SK-N-SH (cell line): Measurements from ENCODE around the gene DAPK3. TPM values are rescaled to one million over a fixed set of nuclear protein-coding genes. Genes with fewer than 3 reads are reported as not detected.

ENCODE experiments used
- CTCF ChIA-PET: fragments of 300-600, 350-600 bp; formaldehyde crosslinking; extraction: SDS; loops from one replicate; lab custom pipeline; 2021; lab: Yijun Ruan, JAX
- POLR2A ChIA-PET: fragments of 350-600 bp; sonication (Branson Sonifier 250); formaldehyde crosslinking; extraction: SDS; loops from one replicate; lab custom pipeline; 2020; ENCODE audit warnings: antibody characterized with exemption, inconsistent platforms; lab: Yijun Ruan, JAX
- DNase-seq: peaks from one replicate; pipeline ENCODE4 v3.0.0; 2012
- H2AFZ ChIP-seq: fragments of 200-600 bp; sonication (generic); 2 replicates; pipeline ENCODE4 v1.8.1; 2016; ENCODE audit warnings: antibody characterized with exemption, mild to moderate bottlenecking, low read depth
- H3F3A ChIP-seq: fragments of 200-600 bp; sonication (generic); replicated peaks from 2 replicates; pipeline ENCODE3; 2016; ENCODE audit warnings: antibody characterized with exemption, mild to moderate bottlenecking; ENCODE audit not compliant: insufficient read depth
- H3K27ac ChIP-seq, 2 experiments: fragments of 200-500 bp in 1 of 2; fragments of 200-600 bp in 1 of 2; sonication (Bioruptor generic) in 1 of 2; sonication (generic), shearing (Covaris generic) in 1 of 2; 2 replicates each; pipeline versions ENCODE4 v1.5.1 to v1.6.1; 2014 to 2016; ENCODE audit warnings: low read depth in 2 of 2, inconsistent platforms in 1 of 2, low read length in 1 of 2, mild to moderate bottlenecking in 1 of 2, mixed read lengths in 1 of 2
- H3K27me3 ChIP-seq: fragments of 200-600 bp; sonication (generic), shearing (Covaris generic); 2 replicates; pipeline ENCODE4 v1.6.1; 2016; ENCODE audit warnings: mixed run types; ENCODE audit not compliant: insufficient read depth
- H3K36me3 ChIP-seq, 2 experiments: fragments of 200-500 bp in 1 of 2; fragments of 200-600 bp in 1 of 2; sonication (Bioruptor generic) in 1 of 2; sonication (generic) in 1 of 2; replicated peaks in 1 of 2; 2 replicates each; pipeline versions ENCODE3 to v1.5.1; 2014 to 2016; ENCODE audit warnings: low read length in 1 of 2, mild to moderate bottlenecking in 1 of 2; ENCODE audit not compliant: insufficient read depth in 2 of 2, control insufficient read depth in 1 of 2
- H3K4me1 ChIP-seq, 2 experiments: fragments of 200-500 bp in 1 of 2; fragments of 200-600 bp in 1 of 2; sonication (Bioruptor generic) in 1 of 2; sonication (generic), shearing (Covaris generic) in 1 of 2; 2 replicates each; pipeline versions ENCODE4 v1.5.1 to v1.6.1; 2014 to 2016; ENCODE audit warnings: low read depth in 1 of 2, low read length in 1 of 2, mixed run types in 1 of 2; ENCODE audit not compliant: insufficient read depth in 2 of 2, control insufficient read depth in 1 of 2
- H3K4me2 ChIP-seq: fragments of 200-600 bp; sonication (generic), shearing (Covaris generic); 2 replicates; pipeline ENCODE4 v1.6.1; 2017; ENCODE audit warnings: mixed run types
- H3K4me3 ChIP-seq, 2 experiments: fragments of 200-500 bp in 1 of 2; fragments of 200-600 bp in 1 of 2; sonication (Bioruptor generic) in 1 of 2; sonication (generic), shearing (Covaris generic) in 1 of 2; 2 replicates each; pipeline versions ENCODE4 v1.5.1 to v1.8.1; 2014 to 2016; ENCODE audit warnings: low read depth in 2 of 2, inconsistent platforms in 1 of 2, low read length in 1 of 2, mild to moderate bottlenecking in 1 of 2, mixed read lengths in 1 of 2, moderate library complexity in 1 of 2
- H3K79me2 ChIP-seq: fragments of 200-600 bp; sonication (generic); 2 replicates; pipeline ENCODE4 v1.8.1; 2017; ENCODE audit warnings: mild to moderate bottlenecking; ENCODE audit not compliant: insufficient read depth
- H3K9ac ChIP-seq: fragments of 200-600 bp; sonication (generic); 2 replicates; pipeline ENCODE4 v1.6.1; 2017; ENCODE audit warnings: mixed run types
- H3K9me2 ChIP-seq: fragments of 200-600 bp; sonication (generic); 2 replicates; pipeline ENCODE4 v1.6.1; 2017; ENCODE audit warnings: mixed run types
- H3K9me3 ChIP-seq: fragments of 200-600 bp; sonication (generic); 2 replicates; pipeline ENCODE4 v1.6.1; 2017; ENCODE audit warnings: mixed run types, mild to moderate bottlenecking, moderate library complexity
- H4K20me1 ChIP-seq: fragments of 200-600 bp; sonication (generic); 2 replicates; pipeline ENCODE4 v1.6.1; 2017; ENCODE audit warnings: mild to moderate bottlenecking, mixed run types; ENCODE audit not compliant: insufficient read depth
- CHD2 ChIP-seq: fragments of 150-350 bp; IDR thresholded peaks from 2 replicates; pipeline ENCODE4 v1.6.1; 2018; ENCODE audit warnings: low read length; ENCODE audit not compliant: partially characterized antibody
- EP300 ChIP-seq, 2 experiments: IDR thresholded peaks; 2 replicates each; pipeline versions ENCODE4 v1.4.0 to v1.6.1; 2012; ENCODE audit warnings: borderline replicate concordance in 1 of 2, low read depth in 1 of 2, low read length in 1 of 2
- FOSL2 ChIP-seq: IDR thresholded peaks from 2 replicates; pipeline ENCODE4 v1.4.0; 2012; ENCODE audit warnings: low read depth, mild to moderate bottlenecking, moderate library complexity, borderline replicate concordance
- FOXJ3 ChIP-seq: sonication (generic); formaldehyde crosslinking; IDR thresholded peaks from 2 replicates; pipeline ENCODE4 v1.5.1; 2020; ENCODE audit warnings: mild to moderate bottlenecking, missing genetic modification reagents
- FOXM1 ChIP-seq: IDR thresholded peaks from 2 replicates; pipeline ENCODE4 v1.4.0; 2012; ENCODE audit warnings: low read depth, mild to moderate bottlenecking
- JUND ChIP-seq: IDR thresholded peaks from 2 replicates; pipeline ENCODE4 v1.4.0; 2012
- MXI1 ChIP-seq: IDR thresholded peaks from 2 replicates; pipeline ENCODE4 v1.6.1; 2012; ENCODE audit warnings: mild to moderate bottlenecking, low read depth, low read length, improper control_type of control experiment
- RFX5 ChIP-seq: IDR thresholded peaks from 2 replicates; pipeline ENCODE4 v1.6.1; 2012; ENCODE audit warnings: mild to moderate bottlenecking, improper control_type of control experiment, low read length
- RXRA ChIP-seq: IDR thresholded peaks from 2 replicates; pipeline ENCODE4 v1.4.0; 2012; ENCODE audit warnings: low read depth, mild to moderate bottlenecking, borderline replicate concordance
- SIN3A ChIP-seq: IDR thresholded peaks from 2 replicates; pipeline ENCODE4 v1.6.1; 2012; ENCODE audit warnings: low read depth, mild to moderate bottlenecking, low read length, moderate library complexity, borderline replicate concordance
- TAF1 ChIP-seq: IDR thresholded peaks from 2 replicates; pipeline ENCODE4 v1.6.1; 2012; ENCODE audit warnings: low read depth, mild to moderate bottlenecking, low read length, moderate library complexity, borderline replicate concordance
- TCF12 ChIP-seq: IDR thresholded peaks from 2 replicates; pipeline ENCODE4 v1.4.0; 2012
- ZBTB33 ChIP-seq: IDR thresholded peaks from 2 replicates; pipeline ENCODE4 v1.4.0; 2012; ENCODE audit warnings: low read depth, borderline replicate concordance
- WGBS: methylation state at CpG from one replicate; pipeline ENCODE4 v1.1.6; 2017; ENCODE audit warnings: low lambda C conversion rate; 5-methylcytosine and 5-hydroxymethylcytosine counted together
- polyA plus RNA-seq, 3 experiments: library from polyadenylated mRNA; depleted of rRNA; stranded (reverse); fragments of >200 nt; gene quantifications; 2 replicates each; pipeline ENCODE4 v1.2.3, GENCODE V29; 2012
- TF ChIP-seq, protein P1 (sequence below): fragments of 150-350 bp; IDR thresholded peaks from 2 replicates; pipeline ENCODE4 v1.6.1; 2016; ENCODE audit warnings: mild to moderate bottlenecking, low read depth, low read length
- TF ChIP-seq, protein P2 (sequence below): IDR thresholded peaks from 2 replicates; pipeline ENCODE4 v1.4.0; 2012; ENCODE audit warnings: low read depth

DAPK3 gene
- polyA plus RNA-seq, 1 of the 3 experiments (the other 2 are of a cell fraction), result 142 TPM

DNA sequence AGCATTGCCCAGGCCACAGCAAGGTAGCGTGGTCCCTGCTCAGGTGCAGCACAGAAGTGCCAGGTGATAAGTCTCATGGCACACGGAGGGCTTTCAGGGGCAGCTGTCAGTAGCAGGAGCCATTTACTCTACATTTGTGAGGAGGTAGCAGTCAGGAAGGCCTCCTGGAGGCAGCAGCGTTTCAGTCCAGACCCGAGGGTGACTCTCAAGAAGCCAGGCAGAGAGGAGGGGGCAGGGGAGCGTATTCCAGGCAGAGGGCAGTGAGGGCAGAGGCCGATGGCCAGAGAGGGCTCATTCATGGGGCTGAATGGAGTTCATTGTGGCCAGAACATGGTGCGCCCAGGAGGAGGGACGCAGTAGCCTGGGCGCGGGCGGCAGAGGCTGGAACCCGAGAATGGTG lies 45.6 kb upstream of the DAPK3 start:
- H3K27ac ChIP-seq, result peak overlapping the region in 1 of 2 experiments; percentile 84; a peak in 2 of 4 replicates
- no peak overlapping the region for H3K4me3 ChIP-seq
- H4K20me1 ChIP-seq, result peaks cover 76% of the 10 kb centered on the region
- ChIA-PET POLR2A (no interaction called here), CTCF (no interaction called here)
- peaks cover 0 to 32% of the 10 kb centered on the region in 2 experiments; a peak in 1 of 4 replicates for H3K4me1 ChIP-seq
- H3F3A ChIP-seq, result no peaks in the 10 kb centered on the region
- DNase-seq, result no peak
- H3K79me2 ChIP-seq, result peaks cover 77% of the 10 kb centered on the region
- no peaks in the 10 kb centered on the region for H3K27me3 ChIP-seq
- H3K4me2 ChIP-seq, result no peak overlapping the region
- no peak overlapping the region for H2AFZ ChIP-seq
- H3K36me3 ChIP-seq, result peaks cover 0 to 30% of the 10 kb centered on the region in 2 experiments
- no peaks in the 10 kb centered on the region for H3K9me3 ChIP-seq
- TF ChIP-seq RXRA (no peak), FOSL2 (no peak), SIN3A (no peak), ZBTB33 (no peak), EP300 (IDR thresholded peaks at IDR 0.05; ENCODE audit: borderline replicate concordance in 1 of 2, low read depth in 1 of 2, low read length in 1 of 2) (no peak), TAF1 (no peak), MXI1 (no peak), FOXM1 (no peak), JUND (no peak), TCF12 (no peak), FOXJ3 (CRISPR knock-in tag) (no peak), CHD2 (no peak), RFX5 (no peak)
- TF ChIP-seq, protein P1, sequence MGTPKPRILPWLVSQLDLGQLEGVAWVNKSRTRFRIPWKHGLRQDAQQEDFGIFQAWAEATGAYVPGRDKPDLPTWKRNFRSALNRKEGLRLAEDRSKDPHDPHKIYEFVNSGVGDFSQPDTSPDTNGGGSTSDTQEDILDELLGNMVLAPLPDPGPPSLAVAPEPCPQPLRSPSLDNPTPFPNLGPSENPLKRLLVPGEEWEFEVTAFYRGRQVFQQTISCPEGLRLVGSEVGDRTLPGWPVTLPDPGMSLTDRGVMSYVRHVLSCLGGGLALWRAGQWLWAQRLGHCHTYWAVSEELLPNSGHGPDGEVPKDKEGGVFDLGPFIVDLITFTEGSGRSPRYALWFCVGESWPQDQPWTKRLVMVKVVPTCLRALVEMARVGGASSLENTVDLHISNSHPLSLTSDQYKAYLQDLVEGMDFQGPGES, result no peak
- TF ChIP-seq, protein P2, sequence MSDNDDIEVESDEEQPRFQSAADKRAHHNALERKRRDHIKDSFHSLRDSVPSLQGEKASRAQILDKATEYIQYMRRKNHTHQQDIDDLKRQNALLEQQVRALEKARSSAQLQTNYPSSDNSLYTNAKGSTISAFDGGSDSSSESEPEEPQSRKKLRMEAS, result no peak
- TF ChIP-seq, all 33 proteins: peak for 0
- H3K9me2 ChIP-seq, result no peaks in the 10 kb centered on the region
- WGBS, result 91% methylated on average over 6 of the region's 12 CpGs
- H3K9ac ChIP-seq, result no peak overlapping the region
